Suprapubic skin (tissue), 4 donors: Measurements from ENCODE around the gene GRB10.

Experiments used
- CTCF ChIP-seq, 2 donors: fragments of 200-600 bp in 1 of 2; fragments of 450-650 bp in 1 of 2; sonication (generic) in 1 of 2; IDR thresholded peaks; one replicate each; pipeline ENCODE4 v1.5.1; 2016 to 2019; ENCODE audit warnings: antibody characterized with exemption in 2 of 2, mild to moderate bottlenecking in 1 of 2, moderate library complexity in 1 of 2
- POLR2A ChIP-seq, 2 donors: fragments of 450-650 bp; IDR thresholded peaks; one replicate each; pipeline ENCODE4 v1.6.1; 2017; ENCODE audit warnings: antibody characterized with exemption in 2 of 2, mild to moderate bottlenecking in 2 of 2, moderate library complexity in 2 of 2
- POLR2AphosphoS5 ChIP-seq, 3 donors: sonication (generic); formaldehyde crosslinking; IDR thresholded peaks; one replicate each; pipeline ENCODE4 v1.6.1; 2017; ENCODE audit warnings: antibody characterized with exemption in 3 of 3

- no peak for TF ChIP-seq POLR2AphosphoS5 (IDR thresholded peaks at IDR 0.05)
- no peak for TF ChIP-seq POLR2A (IDR thresholded peaks at IDR 0.05)
- no peak for TF ChIP-seq CTCF (IDR thresholded peaks at IDR 0.05)
Measured at GRCh38 chr7:50749896-50750295, 32.8 kb downstream of the GRB10 start.
